Kidney glomerular epithelial cell (primary cell): ENCODE measurements around the gene ISM1.

ENCODE experiments used
- DNase-seq: peaks from one replicate; lab custom pipeline; 2025; lab: John Stamatoyannopoulos, UW

Gene ISM1

GRCh38 chr20:13220904-13221297, at the start of gene ISM1:
TSS of gene ISM1 (plus strand) at chr20:13221274. CDS start at chr20:13221777, 503 bp downstream.
- DNase-seq, result no peak

GRCh38 chr20:13173201-13173600, 47.9 kb upstream of the ISM1 start:
- no peak for DNase-seq

GRCh38 chr20:13174402-13174801, 46.7 kb upstream of the ISM1 start:
- DNase-seq, result no peak

GRCh38 chr20:13180986-13181889, 39.8 kb upstream of the ISM1 start:
- no peak for DNase-seq

GRCh38 chr20:13183005-13183404, 38.1 kb upstream of the ISM1 start:
- no peak for DNase-seq

- no peak for DNase-seq
Observed at GRCh38 chr20:13186043-13186774, 34.9 kb upstream of the ISM1 start.

GRCh38 chr20:13187899-13188298, 33.2 kb upstream of the ISM1 start:
- DNase-seq, result no peak

- no peak for DNase-seq
Observed at GRCh38 chr20:13199279-13199678, 21.8 kb upstream of the ISM1 start.

- DNase-seq, result no peak
Observed at GRCh38 chr20:13200767-13201500, 20.1 kb upstream of the ISM1 start.

- no peak for DNase-seq
Observed at GRCh38 chr20:13202565-13202964, 18.5 kb upstream of the ISM1 start.

- DNase-seq, result no peak
Observed at GRCh38 chr20:13205425-13205824, 15.6 kb upstream of the ISM1 start.

- DNase-seq, result no peak
Observed at GRCh38 chr20:13205848-13206434, 15.1 kb upstream of the ISM1 start.

GRCh38 chr20:13207016-13207415, 14.1 kb upstream of the ISM1 start:
- no peak for DNase-seq

- DNase-seq, result no peak
Observed at GRCh38 chr20:13211956-13212618, 9.0 kb upstream of the ISM1 start.

GRCh38 chr20:13212750-13213149, 8.3 kb upstream of the ISM1 start:
- DNase-seq, result no peak

- no peak for DNase-seq
Observed at GRCh38 chr20:13213335-13213734, 7.7 kb upstream of the ISM1 start.

GRCh38 chr20:13216533-13216932, 4.5 kb upstream of the ISM1 start:
- no peak for DNase-seq

- no peak for DNase-seq
Observed at GRCh38 chr20:13219327-13220193, 1.5 kb upstream of the ISM1 start.

- no peak for DNase-seq
Observed at GRCh38 chr20:13220194-13220903, 725 bp upstream of the ISM1 start.

- DNase-seq, result no peak
Observed at GRCh38 chr20:13221313-13221672, 219 bp downstream of the ISM1 start.
